Right lobe of liver (tissue), 6 donors: ENCODE results near the gene RAB11FIP4. TPM values are rescaled to one million over a fixed set of nuclear protein-coding genes. Genes with fewer than 3 reads are reported as not detected.

ENCODE experiments used
- ATAC-seq, 4 donors: fragments of 200-7000 bp; cut with Tn5 transposase; one replicate each; pipeline ENCODE4 v1.9.1; 2020; ENCODE audit warnings: mild to moderate bottlenecking in 4 of 4, moderate library complexity in 4 of 4
- DNase-seq, 3 donors: peaks; one replicate each; pipeline ENCODE4 v3.0.0-alpha.2; 2020
- H3K27ac ChIP-seq, 3 donors: fragments of 200-600 bp; one replicate each; pipeline ENCODE4 v1.8.0; 2022
- H3K27me3 ChIP-seq, 2 donors: fragments of 200-600 bp; one replicate each; pipeline ENCODE4 v1.8.0; 2022
- H3K36me3 ChIP-seq, 4 donors: fragments of 200-600 bp; sonication (generic) in 1 of 4; one replicate each; pipeline versions ENCODE4 v1.5.1 to v1.8.0; 2017 to 2022; ENCODE audit warnings: control low read depth in 1 of 4
- H3K4me1 ChIP-seq, 4 donors: fragments of 200-600 bp; sonication (generic) in 1 of 4; one replicate each; pipeline versions ENCODE4 v1.5.1 to v1.8.0; 2017 to 2022; ENCODE audit warnings: control low read depth in 1 of 4
- H3K4me3 ChIP-seq, 3 donors: fragments of 200-600 bp; one replicate each; pipeline ENCODE4 v1.8.0; 2022
- H3K9me3 ChIP-seq, 4 donors: fragments of 200-600 bp; sonication (generic) in 1 of 4; one replicate each; pipeline versions ENCODE4 v1.5.1 to v1.8.0; 2017 to 2022; ENCODE audit warnings: control low read depth in 1 of 4
- POLR2A ChIP-seq: fragments of 450-650 bp; IDR thresholded peaks from one replicate; pipeline ENCODE4 v1.6.1; 2017; ENCODE audit warnings: antibody characterized with exemption, mild to moderate bottlenecking
- WGBS: methylation state at CpG from one replicate; pipeline ENCODE4 v1.1.6; 2018; ENCODE audit warnings: low coverage, low lambda C conversion rate; ENCODE audit not compliant: insufficient coverage; ENCODE audit errors: missing lambda C conversion rate; 5-methylcytosine and 5-hydroxymethylcytosine counted together
- intact Hi-C, 2 donors: fragments of 100-400 bp; cut with DNase I; formaldehyde crosslinking; loops; one replicate each; pipeline versions ENCODE4 v1.11.2 to v1.14.1; 2022
- total RNA-seq, 6 experiments: library from RNA; depleted of rRNA in 2 of 6; stranded (reverse); fragments of >200 nt in 2 of 6; fragmentation: NEBNext Ultra II Directional in 3 of 6; extraction: Animal tissue kit (Norgen Biotek cat#: 25700) in 3 of 6; gene quantifications; one replicate each; pipeline versions ENCODE4 v1.1.0 to v1.2.4, GENCODE V29; 2016 to 2023
- TF ChIP-seq, protein P1 (sequence below), 4 donors: fragments of 200-600 bp in 3 of 4; fragments of 450-650 bp in 1 of 4; IDR thresholded peaks; one replicate each; pipeline versions ENCODE4 v1.5.1 to v1.8.0; 2016 to 2022; ENCODE audit warnings: antibody characterized with exemption in 4 of 4, mild to moderate bottlenecking in 2 of 4
- donor health status: DM: no; HTN: yes; CAD: no.
- donor health status: DM: no; HTN: no; CAD: no.
- donor health status: DM: no; HTN: no; CAD: no.
- donor health status: DM: no; HTN: yes; CAD: no.
- donor health status: DM: no; HTN: yes; CAD: no.

RAB11FIP4 gene
- total RNA-seq, 6 experiments from 2014 or later = 3.5 to 6.6 (median 4.6) TPM

DNA sequence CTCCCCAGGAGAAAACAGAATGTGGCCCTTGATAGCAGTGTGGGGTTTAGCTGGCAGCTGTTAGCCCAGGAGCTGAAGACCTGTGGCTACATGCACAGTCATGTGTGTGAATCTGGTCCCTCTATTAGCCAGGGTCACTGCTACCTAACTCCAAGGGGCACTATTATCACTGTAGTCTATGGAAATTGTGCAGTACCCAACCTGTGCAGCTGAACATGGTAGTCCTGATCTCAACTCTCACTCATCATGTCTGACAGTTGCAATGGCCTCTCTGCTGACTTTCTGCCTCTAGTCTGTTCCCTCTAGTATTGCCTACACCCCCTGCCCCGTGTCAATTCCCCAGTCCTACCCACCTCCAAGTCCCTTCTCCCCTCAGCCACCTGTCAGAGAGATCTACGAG lies 67.4 kb downstream of the RAB11FIP4 start:
- intact Hi-C loops = loop anchor here in 1 of 2 donors (10.0 kb wide), 1 partner anchor 64 kb away; the partner anchor contains the start of gene RAB11FIP4
- no peaks in the 10 kb centered on the region for H3K4me1 ChIP-seq
- no peak for TF ChIP-seq POLR2A
- TF ChIP-seq, protein P1, sequence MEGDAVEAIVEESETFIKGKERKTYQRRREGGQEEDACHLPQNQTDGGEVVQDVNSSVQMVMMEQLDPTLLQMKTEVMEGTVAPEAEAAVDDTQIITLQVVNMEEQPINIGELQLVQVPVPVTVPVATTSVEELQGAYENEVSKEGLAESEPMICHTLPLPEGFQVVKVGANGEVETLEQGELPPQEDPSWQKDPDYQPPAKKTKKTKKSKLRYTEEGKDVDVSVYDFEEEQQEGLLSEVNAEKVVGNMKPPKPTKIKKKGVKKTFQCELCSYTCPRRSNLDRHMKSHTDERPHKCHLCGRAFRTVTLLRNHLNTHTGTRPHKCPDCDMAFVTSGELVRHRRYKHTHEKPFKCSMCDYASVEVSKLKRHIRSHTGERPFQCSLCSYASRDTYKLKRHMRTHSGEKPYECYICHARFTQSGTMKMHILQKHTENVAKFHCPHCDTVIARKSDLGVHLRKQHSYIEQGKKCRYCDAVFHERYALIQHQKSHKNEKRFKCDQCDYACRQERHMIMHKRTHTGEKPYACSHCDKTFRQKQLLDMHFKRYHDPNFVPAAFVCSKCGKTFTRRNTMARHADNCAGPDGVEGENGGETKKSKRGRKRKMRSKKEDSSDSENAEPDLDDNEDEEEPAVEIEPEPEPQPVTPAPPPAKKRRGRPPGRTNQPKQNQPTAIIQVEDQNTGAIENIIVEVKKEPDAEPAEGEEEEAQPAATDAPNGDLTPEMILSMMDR (IDR thresholded peaks at IDR 0.05) = no peak
- H3K27ac ChIP-seq = no peak overlapping the region
- WGBS = 83% methylated on average over 2 of the region's 2 CpGs
- no peaks in the 10 kb centered on the region for H3K27me3 ChIP-seq
- DNase-seq = no peak
- no peaks in the 10 kb centered on the region for H3K9me3 ChIP-seq
- H3K36me3 ChIP-seq = no peaks in the 10 kb centered on the region
- no peak for ATAC-seq
- no peak overlapping the region for H3K4me3 ChIP-seq

GRCh38 chr17:31459716-31460115 lies 68.2 kb downstream of the RAB11FIP4 start:
- Histone ChIP-seq H3K27ac (no peak overlapping the region), H3K36me3 (no peaks in the 10 kb centered on the region), H3K4me1 (no peaks in the 10 kb centered on the region), H3K4me3 (no peak overlapping the region), H3K9me3 (no peaks in the 10 kb centered on the region), H3K27me3 (no peaks in the 10 kb centered on the region)
- DNase-seq (no peak), ATAC-seq (no peak)
- intact Hi-C loops = loop anchor here in 1 of 2 donors (10.0 kb wide), 1 partner anchor 65 kb away; the partner anchor contains the start of gene RAB11FIP4
- TF ChIP-seq POLR2A = no peak
- TF ChIP-seq, protein P1 (IDR thresholded peaks at IDR 0.05) = no peak
- WGBS = 33% methylated on average over 2 of the region's 4 CpGs

- Histone ChIP-seq H3K27ac (no peak overlapping the region), H3K36me3 (no peaks in the 10 kb centered on the region), H3K9me3 (no peaks in the 10 kb centered on the region), H3K4me1 (no peaks in the 10 kb centered on the region), H3K27me3 (no peaks in the 10 kb centered on the region), H3K4me3 (no peak overlapping the region)
- 41% methylated on average over 6 of the region's 6 CpGs for WGBS
- TF ChIP-seq POLR2A = no peak
- TF ChIP-seq, protein P1 (IDR thresholded peaks at IDR 0.05) = no peak
- ATAC-seq = no peak
- no peak for DNase-seq
- intact Hi-C loops = no loop called here
Observed at GRCh38 chr17:31460226-31460721, 68.8 kb downstream of the RAB11FIP4 start.

- Histone ChIP-seq H3K9me3 (no peaks in the 10 kb centered on the region), H3K27ac (no peak overlapping the region), H3K4me3 (no peak overlapping the region), H3K27me3 (no peaks in the 10 kb centered on the region), H3K4me1 (no peaks in the 10 kb centered on the region), H3K36me3 (no peaks in the 10 kb centered on the region)
- ATAC-seq = no peak
- no peak for DNase-seq
- TF ChIP-seq, protein P1 (IDR thresholded peaks at IDR 0.05) = no peak
- no peak for TF ChIP-seq POLR2A
- intact Hi-C loops = no loop called here
- 91% methylated on average over 4 of the region's 8 CpGs for WGBS
Observed at GRCh38 chr17:31461227-31461810, 69.8 kb downstream of the RAB11FIP4 start.
